Nephron (organoid): ENCODE measurements around the gene C1orf21.

Experiments used
- H3K27ac Mint-ChIP-seq, 3 experiments: 2 replicates each; pipeline ENCODE4 v1.8.0; 2020; ENCODE audit warnings: mixed read lengths in 3 of 3, mild to moderate bottlenecking in 2 of 3, moderate library complexity in 1 of 3
- H3K27me3 Mint-ChIP-seq: 2 replicates; pipeline ENCODE4 v1.8.0; 2021; ENCODE audit warnings: low read depth, mild to moderate bottlenecking, moderate library complexity, mixed read lengths
- H3K36me3 Mint-ChIP-seq: 2 replicates; pipeline ENCODE4 v1.8.0; 2020; ENCODE audit warnings: low read depth, mixed read lengths
- H3K4me1 Mint-ChIP-seq: 2 replicates; pipeline ENCODE4 v1.8.0; 2020; ENCODE audit warnings: mixed read lengths
- H3K4me3 Mint-ChIP-seq, 3 experiments: 2 replicates each; pipeline ENCODE4 v1.8.0; 2020; ENCODE audit warnings: mild to moderate bottlenecking in 3 of 3, mixed read lengths in 3 of 3, moderate library complexity in 2 of 3
- H3K9me3 Mint-ChIP-seq: 2 replicates; pipeline ENCODE4 v1.8.0; 2020; ENCODE audit warnings: mixed read lengths
- CTCF ChIP-seq, 3 experiments: fragments of 200-600 bp; sonication (generic); IDR thresholded peaks; one replicate each; pipeline ENCODE4 v1.5.0; 2021; ENCODE audit warnings: antibody characterized with exemption in 3 of 3; ENCODE audit not compliant: unreplicated experiment in 3 of 3

Gene C1orf21

DNA sequence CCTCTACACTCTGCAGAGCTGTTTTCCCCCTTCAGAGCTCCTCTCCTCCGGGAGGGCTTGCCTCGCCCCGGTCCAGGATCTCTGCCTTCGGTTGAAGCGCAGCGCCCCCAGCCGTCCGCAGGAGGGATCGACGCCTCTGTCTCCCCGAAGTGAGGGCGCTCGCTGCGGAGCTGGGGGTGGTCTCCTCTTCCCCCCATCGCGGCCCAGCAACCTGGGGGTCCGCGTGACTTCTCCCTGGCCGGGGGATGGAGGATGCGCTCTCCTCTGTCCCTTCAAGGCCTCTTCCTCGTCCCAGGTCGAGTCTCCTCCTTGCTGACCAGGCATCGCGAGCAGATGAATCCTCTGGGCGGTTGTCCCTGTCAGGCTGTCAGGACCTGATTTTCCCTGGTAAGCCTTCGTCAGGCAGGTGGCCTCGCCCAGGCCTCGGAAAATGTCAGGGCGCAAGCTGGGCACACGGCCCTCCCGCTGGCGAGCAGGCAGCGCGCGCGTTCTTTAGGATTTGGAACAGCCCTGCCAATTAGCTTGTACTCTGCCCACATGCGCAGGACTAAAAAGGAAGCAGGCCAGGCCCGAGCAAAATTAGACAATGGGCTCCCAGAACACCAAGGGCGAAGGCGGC, 277.3 kb downstream of the C1orf21 start:
- H3K9me3 Mint-ChIP-seq, result no peaks in the 10 kb centered on the region
- peaks cover 25% of the 10 kb centered on the region for H3K4me1 Mint-ChIP-seq
- no peaks in the 10 kb centered on the region for H3K36me3 Mint-ChIP-seq
- H3K27ac Mint-ChIP-seq, result no peak overlapping the region
- H3K4me3 Mint-ChIP-seq, result peak overlapping the region; percentile 39 to 75 (median 59)
- TF ChIP-seq CTCF (IDR thresholded peaks at IDR 0.05; ENCODE audit: unreplicated experiment in 3 of 3), result peak; percentile 95 to 97 (median 95)
- H3K27me3 Mint-ChIP-seq, result peaks cover 14% of the 10 kb centered on the region

DNA sequence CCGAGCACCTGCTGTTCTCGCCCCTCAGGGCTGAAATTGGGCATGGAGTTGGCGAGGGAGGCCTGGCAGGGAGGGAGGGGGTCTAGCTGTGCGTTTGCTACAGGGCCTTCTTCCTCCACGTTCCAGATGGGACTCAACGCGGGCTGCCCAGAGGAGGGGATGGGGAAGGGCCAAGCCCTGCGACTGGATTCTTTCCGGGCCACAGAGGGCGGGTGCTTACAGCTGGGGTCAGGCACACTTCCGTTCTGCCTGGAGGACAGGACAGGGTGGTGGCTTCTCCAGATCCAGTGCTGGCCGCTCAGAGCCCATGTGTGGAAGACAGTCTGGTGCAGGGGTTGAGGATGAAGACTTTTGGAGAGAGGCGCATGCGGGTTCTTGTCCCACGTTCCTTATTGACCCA, 277.8 kb downstream of the C1orf21 start:
- no peak for TF ChIP-seq CTCF (IDR thresholded peaks at IDR 0.05; ENCODE audit: unreplicated experiment in 3 of 3)
- no peaks in the 10 kb centered on the region for H3K36me3 Mint-ChIP-seq
- H3K27me3 Mint-ChIP-seq, result peaks cover 14% of the 10 kb centered on the region
- H3K27ac Mint-ChIP-seq, result no peak overlapping the region
- H3K4me3 Mint-ChIP-seq, result no peak overlapping the region
- peaks cover 25% of the 10 kb centered on the region for H3K4me1 Mint-ChIP-seq
- H3K9me3 Mint-ChIP-seq, result no peaks in the 10 kb centered on the region

DNA sequence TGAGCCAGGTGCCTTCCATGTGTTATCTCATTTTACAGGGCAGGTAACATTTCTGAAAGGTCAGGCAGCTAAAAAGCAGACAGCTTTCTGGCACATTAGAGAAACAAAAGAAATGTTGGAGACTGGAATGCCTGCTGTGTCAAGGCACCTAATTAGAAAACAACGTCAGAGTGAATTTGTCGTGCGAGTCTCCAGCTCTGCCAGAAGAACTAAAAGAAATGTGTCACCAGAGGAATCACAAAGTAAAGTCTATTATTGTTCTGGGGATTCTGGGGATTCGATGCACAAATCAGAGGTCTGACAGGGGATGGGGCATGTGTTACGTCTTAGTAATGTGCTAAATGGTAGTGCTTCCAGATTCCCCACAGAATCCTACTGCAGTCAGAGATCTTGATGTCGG, 278.5 kb downstream of the C1orf21 start:
- no peaks in the 10 kb centered on the region for H3K9me3 Mint-ChIP-seq
- TF ChIP-seq CTCF (IDR thresholded peaks at IDR 0.05; ENCODE audit: unreplicated experiment in 3 of 3), result no peak
- no peak overlapping the region for H3K27ac Mint-ChIP-seq

GRCh38 chr1:184669391-184669790, 282.6 kb downstream of the C1orf21 start:
- no peak overlapping the region for H3K4me3 Mint-ChIP-seq
- H3K36me3 Mint-ChIP-seq, result no peaks in the 10 kb centered on the region
- peaks cover 8% of the 10 kb centered on the region for H3K27me3 Mint-ChIP-seq
- TF ChIP-seq CTCF (IDR thresholded peaks at IDR 0.05; ENCODE audit: unreplicated experiment in 3 of 3), result no peak
- peaks cover 9% of the 10 kb centered on the region for H3K4me1 Mint-ChIP-seq
- H3K9me3 Mint-ChIP-seq, result no peaks in the 10 kb centered on the region
- no peak overlapping the region for H3K27ac Mint-ChIP-seq

More for the DNA sequence above, 278.5 kb downstream of the C1orf21 start:
- H3K4me1 Mint-ChIP-seq, result peaks cover 18% of the 10 kb centered on the region
- no peak overlapping the region for H3K4me3 Mint-ChIP-seq
- H3K36me3 Mint-ChIP-seq, result no peaks in the 10 kb centered on the region
- peaks cover 14% of the 10 kb centered on the region for H3K27me3 Mint-ChIP-seq

DNA sequence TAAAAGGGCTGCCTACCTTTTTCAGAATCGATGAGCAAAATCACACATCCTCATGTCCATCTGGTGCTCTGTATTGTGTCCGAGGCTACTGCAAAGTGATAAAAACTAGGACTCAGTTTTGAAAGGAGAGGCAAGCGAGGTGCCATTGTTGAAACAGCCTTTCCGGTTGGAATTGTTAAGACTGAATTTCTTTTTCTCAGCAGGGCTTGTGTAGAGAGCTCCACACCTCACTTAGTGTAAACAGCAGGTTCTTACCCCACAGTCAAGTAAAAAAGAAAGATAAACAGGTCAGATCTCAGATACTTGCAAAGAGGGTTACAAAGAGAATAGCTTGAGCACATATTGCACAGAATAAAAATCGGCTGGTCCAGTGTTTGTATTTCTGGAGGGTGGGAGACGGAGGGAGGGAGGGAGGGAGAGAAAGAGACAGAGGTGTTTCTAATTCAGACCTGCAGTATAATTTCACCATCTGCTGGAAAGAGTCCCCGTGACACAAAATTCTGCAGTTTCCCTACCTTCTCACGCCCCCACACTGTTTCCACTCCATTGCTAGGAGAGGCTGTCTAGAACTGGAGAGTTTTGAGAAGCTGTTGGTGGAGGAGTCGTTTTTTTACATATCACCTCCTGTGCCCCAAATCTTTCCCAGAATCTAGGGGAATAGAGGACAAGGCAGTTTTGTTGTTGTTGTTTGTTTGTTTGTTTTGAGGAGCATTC, 285.3 kb downstream of the C1orf21 start:
- no peak overlapping the region for H3K4me3 Mint-ChIP-seq
- TF ChIP-seq CTCF (IDR thresholded peaks at IDR 0.05; ENCODE audit: unreplicated experiment in 3 of 3), result no peak
- no peaks in the 10 kb centered on the region for H3K36me3 Mint-ChIP-seq
- no peaks in the 10 kb centered on the region for H3K27me3 Mint-ChIP-seq
- no peaks in the 10 kb centered on the region for H3K4me1 Mint-ChIP-seq
- no peak overlapping the region for H3K27ac Mint-ChIP-seq
- no peaks in the 10 kb centered on the region for H3K9me3 Mint-ChIP-seq

DNA sequence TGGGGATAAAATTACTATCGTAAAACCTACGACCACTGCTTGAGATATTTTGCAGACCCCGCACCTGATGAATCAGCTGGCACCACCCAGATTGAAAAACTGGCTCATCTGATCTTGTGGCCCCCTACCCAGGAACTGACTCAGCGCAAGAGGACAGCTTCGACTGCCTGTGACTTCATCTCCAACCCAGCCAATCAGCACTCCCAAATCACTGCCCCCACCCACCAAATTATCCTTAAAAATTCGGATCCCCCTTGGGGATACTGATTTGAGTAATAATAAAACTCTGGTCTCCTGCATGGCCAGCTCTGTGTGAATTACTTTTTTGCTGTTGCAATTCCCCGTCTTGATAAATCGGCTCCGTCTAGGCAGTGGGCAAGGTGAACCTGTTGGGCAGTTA, 286.5 kb downstream of the C1orf21 start:
- Mint-ChIP-seq H3K36me3 (no peaks in the 10 kb centered on the region), H3K27me3 (no peaks in the 10 kb centered on the region), H3K9me3 (no peaks in the 10 kb centered on the region), H3K4me3 (no peak overlapping the region), H3K4me1 (no peaks in the 10 kb centered on the region), H3K27ac (no peak overlapping the region)
- TF ChIP-seq CTCF (IDR thresholded peaks at IDR 0.05; ENCODE audit: unreplicated experiment in 3 of 3), result no peak
